Suprapubic skin (tissue), 4 donors: ENCODE measurements around the gene HLA-DOA.

ENCODE experiments used
- CTCF ChIP-seq, 2 donors: fragments of 200-600 bp in 1 of 2; fragments of 450-650 bp in 1 of 2; sonication (generic) in 1 of 2; IDR thresholded peaks; one replicate each; pipeline ENCODE4 v1.5.1; 2016 to 2019; ENCODE audit warnings: antibody characterized with exemption in 2 of 2, mild to moderate bottlenecking in 1 of 2, moderate library complexity in 1 of 2
- EP300 ChIP-seq: sonication (generic); formaldehyde crosslinking; IDR thresholded peaks from one replicate; pipeline ENCODE4 v1.6.1; 2017; ENCODE audit warnings: antibody characterized with exemption
- POLR2A ChIP-seq, 2 donors: fragments of 450-650 bp; IDR thresholded peaks; one replicate each; pipeline ENCODE4 v1.6.1; 2017; ENCODE audit warnings: antibody characterized with exemption in 2 of 2, mild to moderate bottlenecking in 2 of 2, moderate library complexity in 2 of 2
- POLR2AphosphoS5 ChIP-seq, 3 donors: sonication (generic); formaldehyde crosslinking; IDR thresholded peaks; one replicate each; pipeline ENCODE4 v1.6.1; 2017; ENCODE audit warnings: antibody characterized with exemption in 3 of 3

GRCh38 chr6:32974541-32975308 lies 34.7 kb downstream of the HLA-DOA start:
- no peak for TF ChIP-seq POLR2AphosphoS5 (IDR thresholded peaks at IDR 0.05)
- no peak for TF ChIP-seq CTCF (IDR thresholded peaks at IDR 0.05)
- TF ChIP-seq POLR2A (IDR thresholded peaks at IDR 0.05) = no peak
- TF ChIP-seq EP300 = no peak
